Ishikawa (cell line): ENCODE data around the gene UQCC2.

ENCODE experiments used
- CREB1 ChIP-seq: IDR thresholded peaks from 2 replicates; pipeline ENCODE4 v1.6.1; 2012; ENCODE audit warnings: low read depth
- EP300 ChIP-seq: IDR thresholded peaks from 2 replicates; pipeline ENCODE4 v1.6.1; 2012; ENCODE audit warnings: borderline replicate concordance
- TCF12 ChIP-seq: IDR thresholded peaks from 2 replicates; pipeline ENCODE4 v1.6.1; 2012; ENCODE audit warnings: low read depth

GRCh38 chr6:33663727-33664449 lies 47.6 kb downstream of the UQCC2 start:
- TF ChIP-seq EP300 (no peak), TCF12 (no peak), CREB1 (no peak)
